Neutrophil (primary cell): ENCODE results near the gene BNC2.
"Not testable (repeated sequence)": the region's sequence is repeated elsewhere in the genome, so short reads cannot be mapped to it uniquely, and the experiment has no call there.

ENCODE experiments used
- H3K27ac ChIP-seq: fragments of 200-600 bp; sonication (generic); 2 replicates; pipeline ENCODE4 v1.5.1; 2016; ENCODE audit warnings: mild to moderate bottlenecking, moderate library complexity
- H3K27me3 ChIP-seq: fragments of 200-600 bp; sonication (generic); 2 replicates; pipeline ENCODE4 v1.6.0; 2016; ENCODE audit warnings: mild to moderate bottlenecking
- H3K36me3 ChIP-seq: fragments of 200-600 bp; sonication (generic); 2 replicates; pipeline ENCODE4 v1.5.1; 2017
- H3K4me1 ChIP-seq, 2 experiments: fragments of 200-600 bp in 1 of 2; sonication (generic) in 1 of 2; 1 replicate in 1 of 2; 2 replicates in 1 of 2; pipeline versions ENCODE4 v1.5.1 to v1.6.1; 2013 to 2016; ENCODE audit warnings: low read depth in 1 of 2, low read length in 1 of 2, mild to moderate bottlenecking in 1 of 2, moderate library complexity in 1 of 2; ENCODE audit not compliant: control insufficient read depth in 1 of 2, insufficient read depth in 1 of 2
- H3K4me3 ChIP-seq, 2 experiments: fragments of 200-600 bp in 1 of 2; sonication (generic) in 1 of 2; 1 replicate in 1 of 2; 2 replicates in 1 of 2; pipeline ENCODE4 v1.5.1; 2013 to 2016; ENCODE audit warnings: low read depth in 1 of 2, low read length in 1 of 2, mild to moderate bottlenecking in 1 of 2, moderate library complexity in 1 of 2
- H3K9me3 ChIP-seq: fragments of 200-600 bp; sonication (generic); 2 replicates; pipeline ENCODE4 v1.5.1; 2016
- TF ChIP-seq, protein P1 (sequence below): fragments of 200-600 bp; sonication (generic); IDR thresholded peaks from 2 replicates; pipeline ENCODE4 v1.5.1; 2016; ENCODE audit warnings: antibody characterized with exemption

BNC2 gene, protein sequence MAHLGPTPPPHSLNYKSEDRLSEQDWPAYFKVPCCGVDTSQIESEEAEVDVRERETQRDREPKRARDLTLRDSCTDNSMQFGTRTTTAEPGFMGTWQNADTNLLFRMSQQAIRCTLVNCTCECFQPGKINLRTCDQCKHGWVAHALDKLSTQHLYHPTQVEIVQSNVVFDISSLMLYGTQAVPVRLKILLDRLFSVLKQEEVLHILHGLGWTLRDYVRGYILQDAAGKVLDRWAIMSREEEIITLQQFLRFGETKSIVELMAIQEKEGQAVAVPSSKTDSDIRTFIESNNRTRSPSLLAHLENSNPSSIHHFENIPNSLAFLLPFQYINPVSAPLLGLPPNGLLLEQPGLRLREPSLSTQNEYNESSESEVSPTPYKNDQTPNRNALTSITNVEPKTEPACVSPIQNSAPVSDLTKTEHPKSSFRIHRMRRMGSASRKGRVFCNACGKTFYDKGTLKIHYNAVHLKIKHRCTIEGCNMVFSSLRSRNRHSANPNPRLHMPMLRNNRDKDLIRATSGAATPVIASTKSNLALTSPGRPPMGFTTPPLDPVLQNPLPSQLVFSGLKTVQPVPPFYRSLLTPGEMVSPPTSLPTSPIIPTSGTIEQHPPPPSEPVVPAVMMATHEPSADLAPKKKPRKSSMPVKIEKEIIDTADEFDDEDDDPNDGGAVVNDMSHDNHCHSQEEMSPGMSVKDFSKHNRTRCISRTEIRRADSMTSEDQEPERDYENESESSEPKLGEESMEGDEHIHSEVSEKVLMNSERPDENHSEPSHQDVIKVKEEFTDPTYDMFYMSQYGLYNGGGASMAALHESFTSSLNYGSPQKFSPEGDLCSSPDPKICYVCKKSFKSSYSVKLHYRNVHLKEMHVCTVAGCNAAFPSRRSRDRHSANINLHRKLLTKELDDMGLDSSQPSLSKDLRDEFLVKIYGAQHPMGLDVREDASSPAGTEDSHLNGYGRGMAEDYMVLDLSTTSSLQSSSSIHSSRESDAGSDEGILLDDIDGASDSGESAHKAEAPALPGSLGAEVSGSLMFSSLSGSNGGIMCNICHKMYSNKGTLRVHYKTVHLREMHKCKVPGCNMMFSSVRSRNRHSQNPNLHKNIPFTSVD

DNA sequence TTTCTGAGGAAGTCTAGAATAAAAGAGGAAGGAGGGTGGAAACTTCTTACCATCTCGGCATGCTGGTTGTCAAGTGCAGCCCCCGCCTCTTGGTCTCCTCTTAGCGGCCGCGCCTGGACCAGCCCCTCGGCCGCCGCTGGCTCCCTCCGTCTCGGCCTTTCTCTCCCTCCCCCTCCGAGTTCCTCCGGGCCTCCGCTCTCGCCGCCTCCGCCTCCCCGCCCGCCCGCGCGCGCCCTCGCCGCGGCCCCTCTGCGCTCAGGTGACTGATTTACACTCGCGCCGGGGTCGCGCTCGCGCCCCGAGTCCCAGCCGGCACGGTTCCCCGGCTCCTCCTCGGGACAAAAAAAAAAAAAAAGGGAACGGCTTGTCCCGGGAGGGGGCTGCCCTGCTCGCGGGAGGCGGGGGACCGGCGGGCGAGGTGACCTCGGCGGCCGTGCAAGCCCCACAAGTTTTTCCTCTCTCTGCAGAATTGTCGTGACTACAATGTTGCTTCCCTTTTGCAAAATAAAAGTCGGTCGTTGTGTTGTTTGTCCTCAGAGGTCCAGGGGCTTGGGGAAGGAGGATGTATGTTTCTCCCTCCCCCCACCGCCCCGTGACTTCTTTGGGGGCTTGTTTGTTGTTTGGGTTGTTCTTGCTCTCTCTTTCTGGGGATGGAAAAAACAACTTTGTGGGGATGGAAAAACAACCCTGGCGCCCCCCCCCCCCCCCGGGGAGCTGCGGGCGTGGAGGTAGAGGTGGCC, at the start of gene BNC2:
TSS of gene BNC2 (minus strand) at position 75 of the 740 bp plus-strand sequence. CDS start at position 53, 22 bp downstream.
- Histone ChIP-seq H3K9me3 (no peaks in the 10 kb centered on the region), H3K27ac (no peak within 1 kb of the TSS), H3K4me3 (peak within 1 kb of the TSS; percentile 31 to 54), H3K27me3 (peaks cover 88% of the 10 kb centered on the region), H3K4me1 (peaks cover 0 to 25% of the 10 kb centered on the region in 2 experiments), H3K36me3 (no peaks in the 10 kb centered on the region)
- TF ChIP-seq, protein P1, sequence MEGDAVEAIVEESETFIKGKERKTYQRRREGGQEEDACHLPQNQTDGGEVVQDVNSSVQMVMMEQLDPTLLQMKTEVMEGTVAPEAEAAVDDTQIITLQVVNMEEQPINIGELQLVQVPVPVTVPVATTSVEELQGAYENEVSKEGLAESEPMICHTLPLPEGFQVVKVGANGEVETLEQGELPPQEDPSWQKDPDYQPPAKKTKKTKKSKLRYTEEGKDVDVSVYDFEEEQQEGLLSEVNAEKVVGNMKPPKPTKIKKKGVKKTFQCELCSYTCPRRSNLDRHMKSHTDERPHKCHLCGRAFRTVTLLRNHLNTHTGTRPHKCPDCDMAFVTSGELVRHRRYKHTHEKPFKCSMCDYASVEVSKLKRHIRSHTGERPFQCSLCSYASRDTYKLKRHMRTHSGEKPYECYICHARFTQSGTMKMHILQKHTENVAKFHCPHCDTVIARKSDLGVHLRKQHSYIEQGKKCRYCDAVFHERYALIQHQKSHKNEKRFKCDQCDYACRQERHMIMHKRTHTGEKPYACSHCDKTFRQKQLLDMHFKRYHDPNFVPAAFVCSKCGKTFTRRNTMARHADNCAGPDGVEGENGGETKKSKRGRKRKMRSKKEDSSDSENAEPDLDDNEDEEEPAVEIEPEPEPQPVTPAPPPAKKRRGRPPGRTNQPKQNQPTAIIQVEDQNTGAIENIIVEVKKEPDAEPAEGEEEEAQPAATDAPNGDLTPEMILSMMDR = no peak

- TF ChIP-seq, protein P1 = no peak
- no peaks in the 10 kb centered on the region for H3K27me3 ChIP-seq
- H3K27ac ChIP-seq = no peak overlapping the region
- no peaks in the 10 kb centered on the region for H3K36me3 ChIP-seq
- H3K4me1 ChIP-seq = no peaks in the 10 kb centered on the region
- H3K9me3 ChIP-seq = no peaks in the 10 kb centered on the region
- no peak overlapping the region for H3K4me3 ChIP-seq
Measured at GRCh38 chr9:16918920-16919319, 48.5 kb upstream of the BNC2 start.

GRCh38 chr9:16915126-16915831, 44.8 kb upstream of the BNC2 start:
- H3K9me3 ChIP-seq = no peaks in the 10 kb centered on the region
- no peaks in the 10 kb centered on the region for H3K36me3 ChIP-seq
- TF ChIP-seq, protein P1 = no peak
- no peaks in the 10 kb centered on the region for H3K27me3 ChIP-seq
- no peaks in the 10 kb centered on the region for H3K4me1 ChIP-seq
- H3K4me3 ChIP-seq = no peak overlapping the region
- H3K27ac ChIP-seq = no peak overlapping the region

GRCh38 chr9:16912197-16912596, 41.7 kb upstream of the BNC2 start:
- Histone ChIP-seq H3K4me1 (no peaks in the 10 kb centered on the region), H3K27me3 (no peaks in the 10 kb centered on the region), H3K27ac (no peak overlapping the region), H3K36me3 (no peaks in the 10 kb centered on the region), H3K4me3 (no peak overlapping the region), H3K9me3 (no peaks in the 10 kb centered on the region)
- TF ChIP-seq, protein P1 = no peak

- H3K4me3 ChIP-seq, H3K9me3 ChIP-seq, H3K4me1 ChIP-seq, H3K36me3 ChIP-seq, H3K27ac ChIP-seq, H3K27me3 ChIP-seq: not testable (repeated sequence)
Measured at GRCh38 chr9:16908206-16908605, 37.7 kb upstream of the BNC2 start.
